Measurements from ENCODE around the gene ZNF438. TPM values are rescaled to one million over a fixed set of nuclear protein-coding genes. Genes with fewer than 3 reads are reported as not detected.
"Not testable (repeated sequence)": the region's sequence is repeated elsewhere in the genome, so short reads cannot be mapped to it uniquely, and the experiment has no call there.

ZNF438 gene
- total and polyA plus RNA-seq, 11 donors = 9.0 to 14.7 (median 13.2) TPM

GRCh38 chr10:30939643-30940251, 91.9 kb downstream of the ZNF438 start:
- Histone ChIP-seq H3K27me3 (no peaks in the 10 kb centered on the region), H3K36me3 (peaks cover 0 to 25% (median 3%) of the 10 kb centered on the region in 9 donors), H3K4me1 (peaks cover 0 to 40% (median 15%) of the 10 kb centered on the region in 12 donors), H3K4me3 (no peak overlapping the region), H3K9me3 (peaks cover 0 to 6% (median 0%) of the 10 kb centered on the region in 12 donors), H3K27ac (peak overlapping the region in 1 of 12 donors; percentile 17)
- no peak for ATAC-seq
- no peak for DNase-seq
- TF ChIP-seq POLR2A (IDR thresholded peaks at IDR 0.05) = no peak
- TF ChIP-seq CTCF (IDR thresholded peaks at IDR 0.05) = no peak
- intact Hi-C loops (cut with DNase I) = no loop called here

- Histone ChIP-seq H3K4me1 (peaks cover 0 to 10% (median 7%) of the 10 kb centered on the region in 12 donors), H3K27ac (peak overlapping the region in 1 of 12 donors; percentile 2), H3K36me3 (peaks cover 0 to 40% (median 6%) of the 10 kb centered on the region in 9 donors), H3K9me3 (peaks cover 0 to 6% (median 0%) of the 10 kb centered on the region in 12 donors), H3K27me3 (no peaks in the 10 kb centered on the region), H3K4me3 (no peak overlapping the region)
- DNase-seq (no peak), ATAC-seq (peak in 2 of 4 donors; percentile 44 to 46)
- 86 to 100% (median 93%) methylated on average over 1 of the region's 1 CpG for WGBS, 4 donors
- intact Hi-C loops (cut with DNase I) = no loop called here
- no peak for TF ChIP-seq POLR2A (IDR thresholded peaks at IDR 0.05)
- no peak for TF ChIP-seq CTCF (IDR thresholded peaks at IDR 0.05)
These were observed 96.6 kb downstream of the ZNF438 start for GRCh38 chr10:30935078-30935477.

GRCh38 chr10:30931094-30931493, 100.6 kb downstream of the ZNF438 start:
- peaks cover 0 to 7% (median 0%) of the 10 kb centered on the region in 12 donors for H3K4me1 ChIP-seq
- ATAC-seq (no peak), DNase-seq (no peak)
- H3K9me3 ChIP-seq = peaks cover 0 to 6% (median 0%) of the 10 kb centered on the region in 12 donors
- H3K27ac ChIP-seq = no peak overlapping the region
- no peaks in the 10 kb centered on the region for H3K27me3 ChIP-seq
- peaks cover 0 to 30% (median 8%) of the 10 kb centered on the region in 9 donors for H3K36me3 ChIP-seq
- no peak overlapping the region for H3K4me3 ChIP-seq
- TF ChIP-seq CTCF (IDR thresholded peaks at IDR 0.05) (no peak), POLR2A (IDR thresholded peaks at IDR 0.05) (no peak)
- intact Hi-C loops (cut with DNase I) = no loop called here

- intact Hi-C loops (cut with DNase I) = no loop called here
- 97 to 99% (median 98%) methylated on average over 14 to 23 of the region's 23 CpGs for WGBS, 4 donors
- TF ChIP-seq CTCF (IDR thresholded peaks at IDR 0.05) = no peak
- no peak for TF ChIP-seq POLR2A (IDR thresholded peaks at IDR 0.05)
- no peak for ATAC-seq
- H3K27ac ChIP-seq = no peak overlapping the region
- peaks cover 0 to 24% (median 6%) of the 10 kb centered on the region in 9 donors for H3K36me3 ChIP-seq
- no peak overlapping the region for H3K4me3 ChIP-seq
- H3K27me3 ChIP-seq = no peaks in the 10 kb centered on the region
- no peak for DNase-seq
- peaks cover 0 to 4% (median 0%) of the 10 kb centered on the region in 12 donors for H3K9me3 ChIP-seq
- H3K4me1 ChIP-seq = peaks cover 0 to 7% (median 0%) of the 10 kb centered on the region in 12 donors
These were observed 101.7 kb downstream of the ZNF438 start for GRCh38 chr10:30929901-30930520.

- peaks cover 0 to 26% (median 6%) of the 10 kb centered on the region in 9 donors for H3K36me3 ChIP-seq
- H3K9me3 ChIP-seq; ATAC-seq; H3K27me3 ChIP-seq; DNase-seq; H3K27ac ChIP-seq; H3K4me3 ChIP-seq; intact Hi-C loops (cut with DNase I); H3K4me1 ChIP-seq: not testable (repeated sequence)
- WGBS, 4 donors = 78 to 95% (median 89%) methylated on average over 10 of the region's 10 CpGs
These were observed 102.3 kb downstream of the ZNF438 start for GRCh38 chr10:30929311-30929729.
